Chondrocyte (in vitro differentiated cells): ENCODE data around the gene SEC14L3. TPM values are rescaled to one million over a fixed set of nuclear protein-coding genes. Genes with fewer than 3 reads are reported as not detected.
"Not testable (repeated sequence)": the region's sequence is repeated elsewhere in the genome, so short reads cannot be mapped to it uniquely, and the experiment has no call there.

Source experiments
- DNase-seq: peaks from one replicate; pipeline ENCODE4 v3.0.0; 2021; ENCODE audit warnings: mixed read lengths, low spot score
- H3K27ac Mint-ChIP-seq: one replicate; pipeline ENCODE4 v1.8.0; 2021; ENCODE audit warnings: mild to moderate bottlenecking, moderate library complexity, mixed read lengths; ENCODE audit not compliant: unreplicated experiment
- H3K27me3 Mint-ChIP-seq: 2 replicates; pipeline ENCODE4 v1.8.0; 2021; ENCODE audit warnings: low read depth, mixed read lengths
- H3K36me3 Mint-ChIP-seq: 2 replicates; pipeline ENCODE4 v1.8.0; 2021; ENCODE audit warnings: low read depth, mixed read lengths
- H3K4me1 Mint-ChIP-seq: 2 replicates; pipeline ENCODE4 v1.8.0; 2021; ENCODE audit warnings: low read depth, mild to moderate bottlenecking, mixed read lengths
- H3K4me3 Mint-ChIP-seq: one replicate; pipeline ENCODE4 v1.8.0; 2021; ENCODE audit warnings: mild to moderate bottlenecking, moderate library complexity, mixed read lengths; ENCODE audit not compliant: unreplicated experiment
- H3K9me3 Mint-ChIP-seq: 2 replicates; pipeline ENCODE4 v1.8.0; 2021; ENCODE audit warnings: low read depth, mixed read lengths
- total RNA-seq: library from RNA; stranded (reverse); gene quantifications from 3 replicates; pipeline ENCODE4 v1.2.1, GENCODE V29; 2021
- TF ChIP-seq, protein P1 (sequence below): fragments of 200-600 bp; sonication (generic); IDR thresholded peaks from 2 replicates; pipeline ENCODE4 v1.5.0; 2021; ENCODE audit warnings: antibody characterized with exemption, mild to moderate bottlenecking, moderate library complexity

SEC14L3 gene
- total RNA-seq, 1 donor from 2014 or later = not detected

DNA sequence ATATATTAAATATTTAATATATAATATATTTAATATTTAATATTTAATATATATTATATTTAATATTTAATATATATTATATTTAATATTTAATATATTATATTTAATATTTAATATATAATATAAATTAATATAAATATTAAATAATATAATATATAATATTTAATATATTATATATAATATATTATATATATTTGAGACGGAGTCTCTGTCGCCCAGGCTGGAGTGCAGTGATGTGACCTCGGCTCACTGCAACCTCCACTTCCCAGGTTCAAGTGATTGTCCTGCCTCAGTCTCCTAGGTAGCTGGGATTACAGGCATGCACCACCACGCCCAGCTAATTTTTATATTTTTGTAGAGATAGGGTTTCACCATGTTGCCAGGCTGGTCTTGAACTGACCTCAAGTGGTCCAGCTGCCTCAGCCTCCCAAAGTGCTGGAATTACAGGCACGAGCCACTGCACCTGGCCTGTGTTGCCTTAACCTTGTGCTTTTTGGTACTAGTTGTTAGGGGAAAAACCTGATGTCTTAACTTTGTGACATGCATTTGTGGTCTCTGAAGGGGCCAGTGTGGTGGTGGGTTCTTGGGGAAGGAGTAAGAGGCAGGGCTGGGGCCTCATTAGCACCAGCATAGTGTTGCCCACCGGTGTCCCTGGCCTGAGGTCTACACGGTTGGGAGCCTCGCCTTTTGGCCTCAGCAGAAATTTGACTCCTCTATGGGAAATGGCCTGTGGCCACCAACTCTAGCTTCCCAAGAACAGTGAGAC lies 16.6 kb downstream of the SEC14L3 start:
- H3K9me3 Mint-ChIP-seq = no peaks in the 10 kb centered on the region
- no peak overlapping the region for H3K27ac Mint-ChIP-seq
- peaks cover 12% of the 10 kb centered on the region for H3K27me3 Mint-ChIP-seq
- H3K4me1 Mint-ChIP-seq = no peaks in the 10 kb centered on the region
- no peak for DNase-seq
- TF ChIP-seq, protein P1, sequence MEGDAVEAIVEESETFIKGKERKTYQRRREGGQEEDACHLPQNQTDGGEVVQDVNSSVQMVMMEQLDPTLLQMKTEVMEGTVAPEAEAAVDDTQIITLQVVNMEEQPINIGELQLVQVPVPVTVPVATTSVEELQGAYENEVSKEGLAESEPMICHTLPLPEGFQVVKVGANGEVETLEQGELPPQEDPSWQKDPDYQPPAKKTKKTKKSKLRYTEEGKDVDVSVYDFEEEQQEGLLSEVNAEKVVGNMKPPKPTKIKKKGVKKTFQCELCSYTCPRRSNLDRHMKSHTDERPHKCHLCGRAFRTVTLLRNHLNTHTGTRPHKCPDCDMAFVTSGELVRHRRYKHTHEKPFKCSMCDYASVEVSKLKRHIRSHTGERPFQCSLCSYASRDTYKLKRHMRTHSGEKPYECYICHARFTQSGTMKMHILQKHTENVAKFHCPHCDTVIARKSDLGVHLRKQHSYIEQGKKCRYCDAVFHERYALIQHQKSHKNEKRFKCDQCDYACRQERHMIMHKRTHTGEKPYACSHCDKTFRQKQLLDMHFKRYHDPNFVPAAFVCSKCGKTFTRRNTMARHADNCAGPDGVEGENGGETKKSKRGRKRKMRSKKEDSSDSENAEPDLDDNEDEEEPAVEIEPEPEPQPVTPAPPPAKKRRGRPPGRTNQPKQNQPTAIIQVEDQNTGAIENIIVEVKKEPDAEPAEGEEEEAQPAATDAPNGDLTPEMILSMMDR = no peak
- H3K4me3 Mint-ChIP-seq = no peak overlapping the region
- no peaks in the 10 kb centered on the region for H3K36me3 Mint-ChIP-seq

DNA sequence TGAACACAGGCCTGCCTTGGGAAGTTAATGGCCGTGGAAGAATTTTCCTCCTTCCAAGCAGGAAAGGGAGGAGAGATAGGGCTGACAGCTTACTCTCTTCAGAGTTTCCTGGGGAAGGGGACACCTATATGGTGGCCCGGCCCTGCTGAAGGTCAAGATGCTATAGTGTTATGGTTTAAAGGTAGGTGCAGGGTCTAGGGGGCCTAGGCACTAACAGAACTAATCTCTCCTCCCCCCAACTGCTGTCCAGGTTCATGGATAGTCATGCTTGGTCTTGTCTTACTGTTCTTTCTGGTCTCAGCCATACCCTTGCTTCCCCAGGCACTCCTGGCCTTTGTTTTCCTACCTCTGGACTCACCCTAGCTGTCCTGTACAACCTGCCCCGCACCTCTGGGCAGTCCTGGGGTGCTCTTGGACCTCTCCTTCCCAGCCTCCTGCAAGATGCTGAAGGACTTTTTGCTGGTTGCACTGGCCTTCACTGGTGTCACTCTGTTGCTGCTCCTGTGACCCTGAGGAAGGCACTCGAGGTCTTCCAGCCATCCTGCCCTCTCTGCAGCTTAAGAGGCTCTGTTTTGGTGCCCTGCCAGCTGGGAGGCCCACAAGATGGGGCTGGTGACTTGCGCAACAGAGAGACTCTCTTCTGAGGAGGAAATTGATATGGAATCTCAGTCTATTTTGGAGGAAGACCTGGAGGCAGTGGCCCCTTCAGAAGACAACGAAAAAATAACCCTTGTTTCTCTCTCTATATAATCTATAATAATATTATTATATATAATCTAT lies 17.9 kb downstream of the SEC14L3 start:
- TF ChIP-seq, protein P1 = peak; percentile 14

DNA sequence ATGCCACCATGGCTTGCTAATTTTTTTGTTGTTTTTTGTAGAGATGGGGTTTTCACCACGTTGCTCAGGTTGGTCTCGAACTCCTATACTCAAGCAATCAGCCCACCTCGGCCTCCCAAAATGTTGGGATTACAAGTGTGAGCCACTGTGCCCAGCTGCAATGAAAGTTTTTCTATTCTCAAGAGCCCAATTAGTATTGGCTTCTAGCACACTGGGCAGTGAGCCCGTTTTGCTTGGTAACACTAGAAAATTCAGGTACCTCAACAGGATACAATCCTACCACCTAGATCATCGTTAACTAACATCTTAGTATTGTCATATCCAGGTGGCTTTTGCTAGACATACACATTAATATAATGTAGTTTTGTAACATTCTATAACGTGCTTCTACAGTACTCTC lies 19.0 kb downstream of the SEC14L3 start:
- no peaks in the 10 kb centered on the region for H3K4me1 Mint-ChIP-seq
- H3K27ac Mint-ChIP-seq = no peak overlapping the region
- H3K36me3 Mint-ChIP-seq = no peaks in the 10 kb centered on the region
- H3K27me3 Mint-ChIP-seq = peaks cover 12% of the 10 kb centered on the region
- H3K4me3 Mint-ChIP-seq = no peak overlapping the region
- no peaks in the 10 kb centered on the region for H3K9me3 Mint-ChIP-seq
- TF ChIP-seq, protein P1 = no peak
- DNase-seq = no peak

More for the DNA sequence above, 17.9 kb downstream of the SEC14L3 start:
- no peaks in the 10 kb centered on the region for H3K9me3 Mint-ChIP-seq
- H3K27ac Mint-ChIP-seq = no peak overlapping the region
- H3K4me1 Mint-ChIP-seq = no peaks in the 10 kb centered on the region
- H3K27me3 Mint-ChIP-seq = peaks cover 12% of the 10 kb centered on the region
- DNase-seq = no peak
- no peak overlapping the region for H3K4me3 Mint-ChIP-seq
- no peaks in the 10 kb centered on the region for H3K36me3 Mint-ChIP-seq

DNA sequence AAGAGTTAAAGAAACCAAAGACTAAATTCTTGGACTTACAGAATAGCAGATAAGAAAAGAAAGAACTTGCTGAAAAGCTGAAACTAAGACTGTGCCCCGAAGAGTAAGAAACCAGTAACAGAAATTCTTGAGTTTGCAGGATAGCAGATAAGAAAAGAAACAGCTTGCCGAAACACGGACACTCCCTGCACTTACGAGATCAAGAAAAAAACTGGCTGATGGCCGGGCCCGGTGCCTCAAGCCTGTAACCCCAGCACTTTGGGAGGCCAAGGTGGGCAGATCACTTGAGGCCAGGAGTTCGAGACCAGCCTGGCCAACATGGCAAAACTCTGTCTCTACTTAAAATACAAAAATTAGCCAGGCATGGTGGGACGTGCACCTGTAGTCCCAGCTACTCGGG lies 20.3 kb downstream of the SEC14L3 start:
- H3K36me3 Mint-ChIP-seq, H3K4me1 Mint-ChIP-seq, H3K27ac Mint-ChIP-seq, DNase-seq, H3K27me3 Mint-ChIP-seq, H3K9me3 Mint-ChIP-seq, H3K4me3 Mint-ChIP-seq: not testable (repeated sequence)

DNA sequence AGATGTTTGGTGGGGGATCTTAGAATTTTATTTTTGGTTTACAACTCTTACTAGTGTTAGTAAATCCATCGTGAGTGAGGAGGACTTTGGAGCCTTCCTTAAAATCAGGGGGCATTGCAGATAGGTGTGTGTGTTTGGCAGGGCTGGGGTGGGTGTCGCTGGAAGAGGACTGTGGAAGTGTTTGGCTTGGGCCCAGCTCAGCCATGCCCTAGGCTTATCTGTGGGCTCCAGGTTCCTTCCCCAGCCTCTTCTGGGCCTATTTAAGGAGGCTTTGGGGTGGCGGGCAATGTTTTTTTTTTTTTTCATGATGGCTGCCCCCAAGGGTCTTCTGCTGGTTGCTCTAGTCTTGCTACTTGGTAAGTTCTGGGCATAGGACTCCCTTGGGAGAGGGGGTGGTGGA lies 24.2 kb downstream of the SEC14L3 start:
- H3K4me1 Mint-ChIP-seq = peaks cover 3% of the 10 kb centered on the region

More for the DNA sequence above, 24.2 kb downstream of the SEC14L3 start:
- DNase-seq = no peak
- H3K9me3 Mint-ChIP-seq = no peaks in the 10 kb centered on the region
- no peak overlapping the region for H3K4me3 Mint-ChIP-seq
- TF ChIP-seq, protein P1 = no peak
- no peak overlapping the region for H3K27ac Mint-ChIP-seq
- no peaks in the 10 kb centered on the region for H3K36me3 Mint-ChIP-seq
- H3K27me3 Mint-ChIP-seq = peaks cover 6% of the 10 kb centered on the region
